ENCODE results near the gene ANKRD37. TPM values are rescaled to one million over a fixed set of nuclear protein-coding genes. Genes with fewer than 3 reads are reported as not detected.
"Not testable (repeated sequence)": the region's sequence is repeated elsewhere in the genome, so short reads cannot be mapped to it uniquely, and the experiment has no call there.

Gene ANKRD37
- total RNA-seq, 2 experiments from 2014 or later, result 13.0 to 14.5 TPM

- H3K4me3 Mint-ChIP-seq; DNase-seq; H3K36me3 Mint-ChIP-seq; POLR2A ChIA-PET; H3K27ac Mint-ChIP-seq; intact Hi-C loops (cut with micrococcal nuclease); CTCF ChIA-PET; H3K27me3 Mint-ChIP-seq; H3K9me3 Mint-ChIP-seq; H3K4me1 Mint-ChIP-seq (ENCODE audit: low read depth): not testable (repeated sequence)
These were observed 34.1 kb upstream of the ANKRD37 start for GRCh38 chr4:185362570-185362969.

GRCh38 chr4:185363251-185363650 lies 33.4 kb upstream of the ANKRD37 start:
- intact Hi-C loops (cut with micrococcal nuclease), result no loop called here
- DNase-seq, result no peak
- no peak overlapping the region for H3K27ac Mint-ChIP-seq
- no peaks in the 10 kb centered on the region for H3K4me1 Mint-ChIP-seq (ENCODE audit: low read depth)
- no peaks in the 10 kb centered on the region for H3K9me3 Mint-ChIP-seq
- CTCF ChIA-PET, result no interaction called here
- H3K4me3 Mint-ChIP-seq, result no peak overlapping the region
- peaks cover 3% of the 10 kb centered on the region for H3K36me3 Mint-ChIP-seq
- POLR2A ChIA-PET, result no interaction called here
- no peaks in the 10 kb centered on the region for H3K27me3 Mint-ChIP-seq

- no peaks in the 10 kb centered on the region for H3K27me3 Mint-ChIP-seq
- intact Hi-C loops (cut with micrococcal nuclease), result no loop called here
- H3K27ac Mint-ChIP-seq, result no peak overlapping the region
- no peaks in the 10 kb centered on the region for H3K4me1 Mint-ChIP-seq (ENCODE audit: low read depth)
- no peaks in the 10 kb centered on the region for H3K36me3 Mint-ChIP-seq
- ChIA-PET POLR2A (interaction anchor here (0.6 kb wide), 1 partner anchor 487 kb away, joined by 3 read pairs; no protein-coding TSS in a partner anchor), CTCF (interaction anchor here (0.7 to 0.8 kb wide), 2 partner anchors 23 to 40 kb away, joined by 3 read pairs; no protein-coding TSS in a partner anchor)
- no peak for DNase-seq
- no peaks in the 10 kb centered on the region for H3K9me3 Mint-ChIP-seq
- no peak overlapping the region for H3K4me3 Mint-ChIP-seq
These were observed 31.8 kb upstream of the ANKRD37 start for GRCh38 chr4:185364886-185365285.

- intact Hi-C loops (cut with micrococcal nuclease), result no loop called here
- Mint-ChIP-seq H3K27me3 (no peaks in the 10 kb centered on the region), H3K27ac (no peak overlapping the region), H3K4me1 (ENCODE audit: low read depth) (no peaks in the 10 kb centered on the region), H3K36me3 (no peaks in the 10 kb centered on the region), H3K4me3 (no peak overlapping the region), H3K9me3 (no peaks in the 10 kb centered on the region)
- no peak for DNase-seq
- POLR2A ChIA-PET, result no interaction called here
- CTCF ChIA-PET, result no interaction called here
These were observed 26.9 kb upstream of the ANKRD37 start for GRCh38 chr4:185369731-185370130.

- intact Hi-C loops (cut with micrococcal nuclease), result no loop called here
- ChIA-PET CTCF (no interaction called here), POLR2A (no interaction called here)
- Mint-ChIP-seq H3K4me3 (no peak overlapping the region), H3K36me3 (no peaks in the 10 kb centered on the region), H3K27ac (no peak overlapping the region), H3K27me3 (no peaks in the 10 kb centered on the region), H3K9me3 (no peaks in the 10 kb centered on the region), H3K4me1 (ENCODE audit: low read depth) (no peaks in the 10 kb centered on the region)
- no peak for DNase-seq
These were observed 26.2 kb upstream of the ANKRD37 start for GRCh38 chr4:185370268-185370949.

GRCh38 chr4:185371702-185372101 lies 24.9 kb upstream of the ANKRD37 start:
- no peaks in the 10 kb centered on the region for H3K27me3 Mint-ChIP-seq
- H3K9me3 Mint-ChIP-seq, result no peaks in the 10 kb centered on the region
- no peak overlapping the region for H3K4me3 Mint-ChIP-seq
- CTCF ChIA-PET, result no interaction called here
- DNase-seq, result no peak
- no peaks in the 10 kb centered on the region for H3K4me1 Mint-ChIP-seq (ENCODE audit: low read depth)
- POLR2A ChIA-PET, result no interaction called here
- H3K36me3 Mint-ChIP-seq, result no peaks in the 10 kb centered on the region
- intact Hi-C loops (cut with micrococcal nuclease), result no loop called here
- H3K27ac Mint-ChIP-seq, result no peak overlapping the region

- no peaks in the 10 kb centered on the region for H3K4me1 Mint-ChIP-seq (ENCODE audit: low read depth)
- ChIA-PET POLR2A (interaction anchor here (1.4 kb wide), 1 partner anchor 31 kb away, joined by 3 read pairs; no protein-coding TSS in a partner anchor), CTCF (no interaction called here)
- DNase-seq, result no peak
- H3K27me3 Mint-ChIP-seq, result no peaks in the 10 kb centered on the region
- no peaks in the 10 kb centered on the region for H3K9me3 Mint-ChIP-seq
- no peaks in the 10 kb centered on the region for H3K36me3 Mint-ChIP-seq
- no peak overlapping the region for H3K27ac Mint-ChIP-seq
- intact Hi-C loops (cut with micrococcal nuclease), result no loop called here
- H3K4me3 Mint-ChIP-seq, result no peak overlapping the region
These were observed 22.6 kb upstream of the ANKRD37 start for GRCh38 chr4:185374027-185374426.

- no peak for DNase-seq
- CTCF ChIA-PET, result no interaction called here
- Mint-ChIP-seq H3K27me3 (no peaks in the 10 kb centered on the region), H3K9me3 (no peaks in the 10 kb centered on the region), H3K27ac (no peak overlapping the region), H3K4me1 (ENCODE audit: low read depth) (no peaks in the 10 kb centered on the region), H3K4me3 (no peak overlapping the region), H3K36me3 (no peaks in the 10 kb centered on the region)
- POLR2A ChIA-PET, result interaction anchor here (1.4 kb wide), 1 partner anchor 31 kb away, joined by 3 read pairs; no protein-coding TSS in a partner anchor
- intact Hi-C loops (cut with micrococcal nuclease), result no loop called here
These were observed 22.1 kb upstream of the ANKRD37 start for GRCh38 chr4:185374573-185374972.

- H3K27me3 Mint-ChIP-seq, result no peaks in the 10 kb centered on the region
- CTCF ChIA-PET, result interaction anchor here (0.6 to 0.8 kb wide), 2 partner anchors 98 to 193 kb away, joined by 4 read pairs; no protein-coding TSS in a partner anchor
- peaks cover 7% of the 10 kb centered on the region for H3K9me3 Mint-ChIP-seq
- no peaks in the 10 kb centered on the region for H3K4me1 Mint-ChIP-seq (ENCODE audit: low read depth)
- no peak overlapping the region for H3K4me3 Mint-ChIP-seq
- H3K27ac Mint-ChIP-seq, result no peak overlapping the region
- DNase-seq, result no peak
- intact Hi-C loops (cut with micrococcal nuclease), result no loop called here
- peaks cover 6% of the 10 kb centered on the region for H3K36me3 Mint-ChIP-seq
- POLR2A ChIA-PET, result no interaction called here
These were observed 18.4 kb upstream of the ANKRD37 start for GRCh38 chr4:185378264-185378663.

GRCh38 chr4:185379326-185380295 lies 17.0 kb upstream of the ANKRD37 start:
- intact Hi-C loops (cut with micrococcal nuclease), result no loop called here

GRCh38 chr4:185380320-185380719 lies 16.3 kb upstream of the ANKRD37 start:
- peaks cover 9% of the 10 kb centered on the region for H3K4me1 Mint-ChIP-seq (ENCODE audit: low read depth)

More at GRCh38 chr4:185379326-185380295, 17.0 kb upstream of the ANKRD37 start:
- peaks cover 7% of the 10 kb centered on the region for H3K9me3 Mint-ChIP-seq
- H3K4me3 Mint-ChIP-seq, result no peak overlapping the region
- ChIA-PET POLR2A (no interaction called here), CTCF (no interaction called here)
- DNase-seq, result no peak
- peaks cover 3% of the 10 kb centered on the region for H3K4me1 Mint-ChIP-seq (ENCODE audit: low read depth)
- no peaks in the 10 kb centered on the region for H3K27me3 Mint-ChIP-seq
- H3K27ac Mint-ChIP-seq, result no peak overlapping the region
- H3K36me3 Mint-ChIP-seq, result peaks cover 6% of the 10 kb centered on the region

GRCh38 chr4:185381288-185382196 lies 15.1 kb upstream of the ANKRD37 start:
- H3K4me3 Mint-ChIP-seq, result no peak overlapping the region
- no peak for DNase-seq
- ChIA-PET POLR2A (no interaction called here), CTCF (no interaction called here)
- peaks cover 7% of the 10 kb centered on the region for H3K9me3 Mint-ChIP-seq
- intact Hi-C loops (cut with micrococcal nuclease), result no loop called here
- no peaks in the 10 kb centered on the region for H3K27me3 Mint-ChIP-seq
- peaks cover 9% of the 10 kb centered on the region for H3K4me1 Mint-ChIP-seq (ENCODE audit: low read depth)
- peaks cover 6% of the 10 kb centered on the region for H3K36me3 Mint-ChIP-seq
- no peak overlapping the region for H3K27ac Mint-ChIP-seq

More at GRCh38 chr4:185380320-185380719, 16.3 kb upstream of the ANKRD37 start:
- H3K9me3 Mint-ChIP-seq, result peaks cover 7% of the 10 kb centered on the region
- no peak overlapping the region for H3K4me3 Mint-ChIP-seq
- intact Hi-C loops (cut with micrococcal nuclease), result no loop called here
- ChIA-PET POLR2A (no interaction called here), CTCF (no interaction called here)
- H3K27ac Mint-ChIP-seq, result no peak overlapping the region
- no peak for DNase-seq
- H3K36me3 Mint-ChIP-seq, result peaks cover 6% of the 10 kb centered on the region
- H3K27me3 Mint-ChIP-seq, result no peaks in the 10 kb centered on the region
